Breast epithelium (tissue), 3 donors: ENCODE results near the gene SERGEF.

Experiments
- CTCF ChIP-seq, 3 donors: fragments of 450-650 bp; IDR thresholded peaks; one replicate each; pipeline ENCODE4 v1.5.1; 2016 to 2017; ENCODE audit warnings: antibody characterized with exemption in 3 of 3, mild to moderate bottlenecking in 3 of 3, moderate library complexity in 3 of 3
- POLR2A ChIP-seq: fragments of 450-650 bp; IDR thresholded peaks from one replicate; pipeline ENCODE4 v1.6.1; 2016; ENCODE audit warnings: antibody characterized with exemption, mild to moderate bottlenecking, moderate library complexity
- POLR2AphosphoS5 ChIP-seq, 3 donors: sonication (generic); formaldehyde crosslinking; IDR thresholded peaks; one replicate each; pipeline ENCODE4 v1.6.1; 2017; ENCODE audit warnings: antibody characterized with exemption in 3 of 3

GRCh38 chr11:17992916-17993315 lies 19.9 kb downstream of the SERGEF start:
- TF ChIP-seq CTCF (IDR thresholded peaks at IDR 0.05), result no peak
- no peak for TF ChIP-seq POLR2A
- TF ChIP-seq POLR2AphosphoS5 (IDR thresholded peaks at IDR 0.05), result no peak
